NCI-H1048 (cell line): ENCODE data around the gene CNTNAP5.

Source experiments
- DNase-seq: peaks from one replicate; lab custom pipeline; 2025; lab: John Stamatoyannopoulos, UW

Gene CNTNAP5

GRCh38 chr2:124063596-124063995 is 38.5 kb downstream of the CNTNAP5 start:
- no peak for DNase-seq

- no peak for DNase-seq
These were observed 40.5 kb downstream of the CNTNAP5 start for GRCh38 chr2:124065636-124066035.

GRCh38 chr2:124066776-124067175 is 41.7 kb downstream of the CNTNAP5 start:
- no peak for DNase-seq

GRCh38 chr2:124079045-124079444 is 54.0 kb downstream of the CNTNAP5 start:
- DNase-seq = no peak

GRCh38 chr2:124080281-124081153 is 55.4 kb downstream of the CNTNAP5 start:
- DNase-seq = no peak

- no peak for DNase-seq
These were observed 56.1 kb downstream of the CNTNAP5 start for GRCh38 chr2:124081154-124081716.

GRCh38 chr2:124088616-124089015 is 63.5 kb downstream of the CNTNAP5 start:
- DNase-seq = no peak

GRCh38 chr2:124091721-124092120 is 66.6 kb downstream of the CNTNAP5 start:
- DNase-seq = no peak

- DNase-seq = no peak
These were observed 67.6 kb downstream of the CNTNAP5 start for GRCh38 chr2:124092651-124093050.

GRCh38 chr2:124104914-124105313 is 79.8 kb downstream of the CNTNAP5 start:
- no peak for DNase-seq

GRCh38 chr2:124112206-124112605 is 87.1 kb downstream of the CNTNAP5 start:
- no peak for DNase-seq

- no peak for DNase-seq
These were observed 87.9 kb downstream of the CNTNAP5 start for GRCh38 chr2:124112966-124113365.

GRCh38 chr2:124120246-124120645 is 95.2 kb downstream of the CNTNAP5 start:
- DNase-seq = no peak

- DNase-seq = no peak
These were observed 96.0 kb downstream of the CNTNAP5 start for GRCh38 chr2:124121106-124121505.

GRCh38 chr2:124121760-124122275 is 96.7 kb downstream of the CNTNAP5 start:
- DNase-seq = no peak

GRCh38 chr2:124122340-124122739 is 97.3 kb downstream of the CNTNAP5 start:
- no peak for DNase-seq

GRCh38 chr2:124131276-124131675 is 106.2 kb downstream of the CNTNAP5 start:
- DNase-seq = no peak

GRCh38 chr2:124136110-124136509 is 111.0 kb downstream of the CNTNAP5 start:
- no peak for DNase-seq

GRCh38 chr2:124138076-124138475 is 113.0 kb downstream of the CNTNAP5 start:
- no peak for DNase-seq

GRCh38 chr2:124145982-124146381 is 120.9 kb downstream of the CNTNAP5 start:
- no peak for DNase-seq

- DNase-seq = no peak
These were observed 122.5 kb downstream of the CNTNAP5 start for GRCh38 chr2:124147552-124147951.

- no peak for DNase-seq
These were observed 124.5 kb downstream of the CNTNAP5 start for GRCh38 chr2:124149571-124149970.

GRCh38 chr2:124151691-124152090 is 126.6 kb downstream of the CNTNAP5 start:
- DNase-seq = no peak
